ENCODE results near the gene CLCNKA. TPM values are rescaled to one million over a fixed set of nuclear protein-coding genes. Genes with fewer than 3 reads are reported as not detected.

Gene CLCNKA
- total RNA-seq, 2 experiments from 2014 or later: not detected

DNA sequence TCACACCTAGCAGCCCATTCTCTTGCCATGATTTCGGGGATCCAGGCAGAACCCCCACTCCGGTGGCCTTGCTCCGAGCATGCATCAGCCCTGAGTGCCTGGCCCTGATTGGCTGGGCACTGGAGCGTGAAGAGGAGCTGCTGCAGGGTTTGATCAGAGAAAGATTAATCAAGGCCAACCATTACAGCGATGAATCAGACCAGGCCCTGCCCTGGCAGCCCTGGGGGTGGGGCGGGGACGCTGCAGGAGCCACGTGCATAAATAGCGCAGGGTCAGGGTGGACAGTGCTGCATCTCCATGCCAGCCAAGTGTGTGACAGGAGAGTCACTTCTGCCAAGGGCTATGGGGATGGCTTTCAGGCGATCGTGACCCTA is 55.0 kb downstream of the CLCNKA start:
- POLR2A ChIA-PET: no interaction called here
- CTCF ChIA-PET (ENCODE audit: unreplicated experiment): no interaction called here
- no peak for TF ChIP-seq CTCF (conservative IDR thresholded peaks at IDR 0.05; ENCODE audit: low read length)
- TF ChIP-seq EZH2phosphoT487 (IDR thresholded peaks at IDR 0.05; ENCODE audit: borderline replicate concordance, low read depth, low read length): no peak
- DNase-seq (ENCODE audit: low spot score): no peak
- Histone ChIP-seq H3K36me3 (ENCODE audit: insufficient read depth, low read length) (no peaks in the 10 kb centered on the region), H3K4me2 (ENCODE audit: low read length) (no peak overlapping the region), H3K27ac (ENCODE audit: low read depth, low read length, poor library complexity, severe bottlenecking) (no peak overlapping the region), H3K79me2 (ENCODE audit: insufficient read depth, low read depth, low read length) (no peaks in the 10 kb centered on the region), H3K9me2 (ENCODE audit: insufficient read depth, low read length) (no peaks in the 10 kb centered on the region), H3K4me3 (ENCODE audit: low read depth, low read length, poor library complexity, severe bottlenecking) (no peak overlapping the region), H4K20me1 (ENCODE audit: insufficient read depth, low read length) (no peaks in the 10 kb centered on the region), H3K9me3 (ENCODE audit: low read length) (no peaks in the 10 kb centered on the region), H2AFZ (ENCODE audit: low read length) (no peak overlapping the region), H3K4me1 (ENCODE audit: insufficient read depth, low read length, poor library complexity, severe bottlenecking) (peaks cover 16% of the 10 kb centered on the region)
- intact Hi-C loops (cut with micrococcal nuclease; ENCODE audit: unreplicated experiment): no loop called here
- no TSS peak for BruUV-seq (replicated peaks)

DNA sequence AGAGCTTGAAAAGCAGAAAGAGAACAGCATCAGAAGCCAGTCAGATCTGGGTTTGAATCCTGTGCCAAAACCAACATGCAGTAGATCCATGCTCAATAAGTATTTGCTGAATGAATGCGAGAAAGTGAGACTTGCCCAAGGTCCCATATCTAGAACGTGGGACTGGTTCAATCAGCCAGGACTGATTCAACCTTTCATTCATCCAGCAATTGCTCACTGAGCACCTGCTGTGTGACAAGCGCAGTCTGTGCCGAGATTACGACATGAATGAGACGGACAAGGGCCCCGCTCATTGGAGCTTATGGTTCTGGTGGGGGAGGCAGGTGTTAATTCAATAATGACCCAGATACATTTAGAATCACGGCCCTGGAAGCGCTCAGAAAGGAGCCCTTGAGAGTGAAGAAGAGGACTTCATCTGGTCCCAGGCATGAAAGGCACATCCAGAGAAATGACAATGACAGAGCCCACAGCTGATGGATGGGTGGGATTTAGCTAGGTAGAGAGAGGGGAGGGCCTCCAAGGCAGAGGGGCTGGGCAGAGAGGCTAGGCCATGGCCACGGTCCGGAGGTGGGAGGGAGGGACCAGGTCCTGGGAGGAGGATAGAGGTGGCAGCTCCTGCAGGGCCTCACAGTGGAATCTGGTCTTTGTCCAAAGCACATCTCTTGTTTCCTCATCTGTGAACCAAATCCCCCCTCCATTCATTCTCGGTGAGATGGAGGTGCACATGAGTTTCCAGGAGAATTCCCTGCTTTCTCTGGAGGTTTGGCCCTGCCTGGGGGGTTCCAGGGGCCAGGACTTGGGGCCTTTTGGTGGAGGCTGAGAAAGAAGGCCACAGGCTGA is 55.8 kb downstream of the CLCNKA start:
- intact Hi-C loops (cut with micrococcal nuclease; ENCODE audit: unreplicated experiment): loop anchor here (2.0 kb wide), 1 partner anchor 167 kb away; no protein-coding TSS in a partner anchor
- CTCF ChIA-PET (ENCODE audit: unreplicated experiment): no interaction called here
- Histone ChIP-seq H3K79me2 (ENCODE audit: insufficient read depth, low read depth, low read length) (no peaks in the 10 kb centered on the region), H3K4me1 (ENCODE audit: insufficient read depth, low read length, poor library complexity, severe bottlenecking) (peaks cover 16% of the 10 kb centered on the region), H4K20me1 (ENCODE audit: insufficient read depth, low read length) (no peaks in the 10 kb centered on the region), H3K36me3 (ENCODE audit: insufficient read depth, low read length) (no peaks in the 10 kb centered on the region), H3K4me2 (ENCODE audit: low read length) (no peak overlapping the region), H3K27ac (ENCODE audit: low read depth, low read length, poor library complexity, severe bottlenecking) (no peak overlapping the region), H3K9me3 (ENCODE audit: low read length) (no peaks in the 10 kb centered on the region), H3K4me3 (ENCODE audit: low read depth, low read length, poor library complexity, severe bottlenecking) (no peak overlapping the region), H2AFZ (ENCODE audit: low read length) (no peak overlapping the region), H3K9me2 (ENCODE audit: insufficient read depth, low read length) (no peaks in the 10 kb centered on the region)
- POLR2A ChIA-PET: interaction anchor here (0.5 to 1.7 kb wide), 2 partner anchors 109 to 164 kb away, joined by 4 to 7 read pairs; no protein-coding TSS in a partner anchor
- DNase-seq (ENCODE audit: low spot score): no peak
- TF ChIP-seq CTCF (conservative IDR thresholded peaks at IDR 0.05; ENCODE audit: low read length) (no peak), EZH2phosphoT487 (IDR thresholded peaks at IDR 0.05; ENCODE audit: borderline replicate concordance, low read depth, low read length) (no peak)
- BruUV-seq (replicated peaks): no TSS peak
